Glutamatergic neuron (in vitro differentiated cells): ENCODE data around the gene KRTAP10-2. TPM values are rescaled to one million over a fixed set of nuclear protein-coding genes. Genes with fewer than 3 reads are reported as not detected.
"Not testable (repeated sequence)": the region's sequence is repeated elsewhere in the genome, so short reads cannot be mapped to it uniquely, and the experiment has no call there.

ENCODE experiments used
- DNase-seq: peaks from one replicate; pipeline ENCODE4 v3.0.0; 2022
- H3K27ac Mint-ChIP-seq: one replicate; pipeline ENCODE4 v1.8.0; 2020; ENCODE audit warnings: mild to moderate bottlenecking, mixed read lengths, inconsistent platforms; ENCODE audit not compliant: unreplicated experiment
- H3K27me3 Mint-ChIP-seq: one replicate; pipeline ENCODE4 v1.8.0; 2020; ENCODE audit warnings: mild to moderate bottlenecking, moderate library complexity, mixed read lengths, inconsistent platforms; ENCODE audit not compliant: unreplicated experiment
- H3K36me3 Mint-ChIP-seq: one replicate; pipeline ENCODE4 v1.8.0; 2020; ENCODE audit warnings: mild to moderate bottlenecking, mixed read lengths, inconsistent platforms; ENCODE audit not compliant: unreplicated experiment
- H3K4me1 Mint-ChIP-seq: one replicate; pipeline ENCODE4 v1.8.0; 2020; ENCODE audit warnings: mild to moderate bottlenecking, low read depth, mixed read lengths, inconsistent platforms; ENCODE audit not compliant: unreplicated experiment
- H3K4me3 Mint-ChIP-seq: one replicate; pipeline ENCODE4 v1.8.0; 2020; ENCODE audit warnings: mild to moderate bottlenecking, mixed read lengths, inconsistent platforms; ENCODE audit not compliant: unreplicated experiment
- H3K9me3 Mint-ChIP-seq: one replicate; pipeline ENCODE4 v1.8.0; 2020; ENCODE audit warnings: mild to moderate bottlenecking, moderate library complexity, mixed read lengths, inconsistent platforms; ENCODE audit not compliant: unreplicated experiment
- CTCF ChIP-seq: fragments of 200-600 bp; sonication (generic); IDR thresholded peaks from one replicate; pipeline ENCODE4 v1.5.0; 2021; ENCODE audit not compliant: partially characterized antibody, unreplicated experiment
- total RNA-seq: library from RNA; stranded (reverse); fragmentation: NEBNext Ultra II Directional; extraction: Animal tissue kit (Norgen Biotek cat#: 25700); gene quantifications from one replicate; pipeline ENCODE4 v1.2.1, GENCODE V29; 2021; ENCODE audit not compliant: unreplicated experiment

The KRTAP10-2 gene
- total RNA-seq, 1 donor from 2014 or later = not detected

GRCh38 chr21:44592446-44593311 is 41.4 kb upstream of the KRTAP10-2 start, which contains the start of gene KRTAP10-6:
KRTAP10-6 (minus strand) TSS chr21:44592505; CDS start chr21:44592484, 21 bp downstream.
- no peak for TF ChIP-seq CTCF
- DNase-seq = no peak
- no peak within 1 kb of the TSS for H3K4me3 Mint-ChIP-seq
- H3K27me3 Mint-ChIP-seq = peaks cover 8% of the 10 kb centered on the region
- H3K36me3 Mint-ChIP-seq = no peaks in the 10 kb centered on the region
- peaks cover 8% of the 10 kb centered on the region for H3K9me3 Mint-ChIP-seq
- H3K27ac Mint-ChIP-seq = peak within 1 kb of the TSS; percentile 33
- peaks cover 9% of the 10 kb centered on the region for H3K4me1 Mint-ChIP-seq

- not testable (repeated sequence) for H3K9me3 Mint-ChIP-seq, H3K4me3 Mint-ChIP-seq
Observed at GRCh38 chr21:44591801-44592130, 40.5 kb upstream of the KRTAP10-2 start.

DNA sequence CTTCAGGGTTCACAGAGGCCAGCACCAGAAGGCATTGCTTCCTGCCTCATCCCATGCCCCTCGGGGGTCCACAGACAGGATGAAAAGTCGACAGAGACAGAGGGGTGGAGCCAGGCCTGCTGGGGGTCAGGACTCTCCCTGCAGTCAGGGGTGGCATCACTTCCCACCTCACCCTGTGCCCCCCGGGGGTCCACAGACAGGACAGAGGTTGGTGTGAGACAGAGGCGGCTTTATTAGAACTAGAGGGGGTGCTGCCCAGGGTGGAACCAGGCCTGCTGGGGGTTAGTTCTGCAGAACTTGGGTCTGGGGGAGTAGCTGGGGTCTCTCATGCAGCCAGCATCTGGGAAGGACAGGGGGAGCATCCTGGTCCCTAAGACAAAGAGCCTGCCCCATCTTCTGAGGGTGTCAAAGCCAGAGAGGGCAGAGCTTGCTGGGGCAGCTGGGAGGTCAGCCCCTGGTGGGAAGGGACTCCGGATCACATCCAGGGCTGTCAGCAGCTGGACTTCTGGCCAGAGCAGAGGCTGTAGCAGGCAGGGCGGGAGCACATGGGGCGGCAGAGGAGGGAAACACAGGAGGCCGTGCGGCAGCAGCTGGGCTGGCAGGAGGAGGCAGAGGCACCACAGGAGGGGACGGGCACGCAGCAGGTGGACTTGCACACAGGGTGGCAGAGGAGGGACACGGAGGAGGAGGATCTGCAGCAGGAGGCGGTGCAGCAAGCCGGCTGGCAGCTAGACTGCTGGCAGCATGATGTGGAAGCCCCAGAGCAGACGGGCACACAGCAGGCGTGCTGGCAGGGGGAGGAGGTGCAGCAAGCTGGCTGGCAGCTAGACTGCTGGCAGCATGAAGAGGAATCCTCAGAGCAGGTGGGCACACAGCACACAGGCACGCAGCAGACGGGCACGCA is 39.8 kb upstream of the KRTAP10-2 start:
- H3K4me3 Mint-ChIP-seq, H3K9me3 Mint-ChIP-seq, H3K27me3 Mint-ChIP-seq, DNase-seq, H3K4me1 Mint-ChIP-seq, H3K36me3 Mint-ChIP-seq: not testable (repeated sequence)
- peak overlapping the region; percentile 33 for H3K27ac Mint-ChIP-seq

More at GRCh38 chr21:44591801-44592130, 40.5 kb upstream of the KRTAP10-2 start:
- not testable (repeated sequence) for H3K4me1 Mint-ChIP-seq, H3K27ac Mint-ChIP-seq, H3K36me3 Mint-ChIP-seq, DNase-seq, H3K27me3 Mint-ChIP-seq

GRCh38 chr21:44590311-44590721 is 39.0 kb upstream of the KRTAP10-2 start:
- H3K27ac Mint-ChIP-seq = no peak overlapping the region
- no peak overlapping the region for H3K4me3 Mint-ChIP-seq
- H3K9me3 Mint-ChIP-seq = peaks cover 5% of the 10 kb centered on the region
- peaks cover 9% of the 10 kb centered on the region for H3K4me1 Mint-ChIP-seq
- H3K27me3 Mint-ChIP-seq = peaks cover 8% of the 10 kb centered on the region
- peaks cover 4% of the 10 kb centered on the region for H3K36me3 Mint-ChIP-seq
- no peak for TF ChIP-seq CTCF
- DNase-seq = no peak

DNA sequence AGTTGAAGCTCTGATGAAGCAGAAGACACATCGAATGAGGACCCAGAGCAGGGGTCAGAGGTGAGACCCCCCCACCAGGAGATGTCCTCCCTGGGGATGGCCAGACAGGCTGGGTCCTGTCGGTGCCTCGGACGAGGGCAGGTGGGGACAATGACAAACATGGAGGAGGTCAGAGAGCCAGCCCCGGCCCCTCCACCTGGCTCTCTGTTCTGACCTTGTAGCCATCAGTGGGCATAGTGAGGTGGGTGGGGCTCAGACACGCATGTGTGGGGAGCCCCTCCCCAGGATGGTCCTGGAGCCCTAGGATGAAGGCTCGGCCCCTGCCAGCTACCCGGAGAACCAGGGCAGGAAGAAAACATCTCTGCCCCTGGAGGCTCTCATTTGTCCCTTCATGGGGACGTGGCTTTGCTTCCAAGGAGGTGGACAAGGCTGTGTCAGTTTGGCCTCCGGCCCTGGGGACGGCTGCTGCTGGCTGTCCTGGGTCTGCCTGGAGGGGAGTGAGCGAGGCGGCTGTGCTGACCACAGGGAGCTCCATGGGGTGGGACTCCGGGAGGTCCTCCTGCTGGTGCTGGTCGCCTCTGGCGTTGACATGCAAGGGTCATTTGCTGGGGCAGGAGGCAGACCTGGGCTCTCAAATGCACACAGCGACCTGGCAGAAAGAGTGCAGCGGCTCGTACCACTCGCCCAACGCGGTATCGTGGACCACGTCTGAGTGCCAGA is 38.4 kb upstream of the KRTAP10-2 start:
- no peak overlapping the region for H3K27ac Mint-ChIP-seq
- peaks cover 8% of the 10 kb centered on the region for H3K27me3 Mint-ChIP-seq
- no peak overlapping the region for H3K4me3 Mint-ChIP-seq

More for the DNA sequence above, 38.4 kb upstream of the KRTAP10-2 start:
- Mint-ChIP-seq H3K4me1 (peaks cover 9% of the 10 kb centered on the region), H3K9me3 (peaks cover 8% of the 10 kb centered on the region), H3K36me3 (peaks cover 4% of the 10 kb centered on the region)
- no peak for DNase-seq
- TF ChIP-seq CTCF = no peak
